ENCODE measurements around the gene EDC3. TPM values are rescaled to one million over a fixed set of nuclear protein-coding genes. Genes with fewer than 3 reads are reported as not detected.

EDC3 gene
- total and polyA plus RNA-seq, 2 of the 4 experiments (the other 2 are of a cell fraction) = 16.8 to 38.0 TPM

- Histone ChIP-seq H2AFZ (replicated peaks; ENCODE audit: low read length, poor library complexity) (no peak overlapping the region), H3K79me1 (ENCODE audit: low read depth in 1 of 2, low read length in 2 of 2) (peaks cover 13 to 42% of the 10 kb centered on the region in 2 experiments), H3K9me1 (ENCODE audit: insufficient read depth, low read length) (peaks cover 9% of the 10 kb centered on the region), H3K18ac (ENCODE audit: low read depth, low read length) (no peak overlapping the region), H4K5ac (ENCODE audit: low read depth, low read length) (no peak overlapping the region), H3K27me3 (ENCODE audit: control insufficient read depth, insufficient read depth, low read length) (no peaks in the 10 kb centered on the region), H2AK9ac (replicated peaks; ENCODE audit: low read depth, low read length, poor library complexity) (no peak overlapping the region), H3K4me2 (ENCODE audit: low read depth, low read length) (no peak overlapping the region), H3K4me3 (ENCODE audit: insufficient read depth, low read depth, low read length) (no peak overlapping the region), H2AK5ac (ENCODE audit: low read depth, low read length) (no peak overlapping the region), H3K27ac (ENCODE audit: insufficient read depth, low read length) (no peak overlapping the region), H2BK5ac (ENCODE audit: low read depth, low read length, poor library complexity, severe bottlenecking) (no peak overlapping the region), H3K9me3 (ENCODE audit: control insufficient read depth, insufficient read depth, low read length) (no peaks in the 10 kb centered on the region), H4K20me1 (ENCODE audit: insufficient read depth, low read length) (peaks cover 37% of the 10 kb centered on the region), H3K14ac (replicated peaks; ENCODE audit: low read depth, low read length) (no peak overlapping the region), H3K23ac (ENCODE audit: low read depth, low read length) (no peak overlapping the region), H2BK120ac (ENCODE audit: low read depth, low read length) (no peak overlapping the region), H2BK15ac (ENCODE audit: low read depth, low read length) (no peak overlapping the region), H4K91ac (ENCODE audit: insufficient read depth, low read depth, low read length) (no peak overlapping the region), H3K36me3 (ENCODE audit: control insufficient read depth, insufficient read depth, low read length) (peaks cover 19% of the 10 kb centered on the region), H2BK20ac (ENCODE audit: low read depth, low read length) (no peak overlapping the region), H4K8ac (ENCODE audit: low read depth in 2 of 2, low read length in 2 of 2) (no peak overlapping the region), H3K9ac (ENCODE audit: low read depth, low read length) (no peak overlapping the region), H3K4ac (ENCODE audit: low read depth, low read length) (no peak overlapping the region), H3K56ac (ENCODE audit: extremely low read depth, insufficient read depth, low read length) (no peak overlapping the region), H3K4me1 (ENCODE audit: control insufficient read depth, insufficient read depth, low read length) (peaks cover 6% of the 10 kb centered on the region)
- TF ChIP-seq FOS (IDR thresholded peaks at IDR 0.05; ENCODE audit: low read depth, low read length) (no peak), MAFK (IDR thresholded peaks at IDR 0.05; ENCODE audit: low read depth, low read length) (peak; percentile 78), RFX5 (IDR thresholded peaks at IDR 0.05; ENCODE audit: low read depth, low read length) (no peak)
- no peak for DNase-seq
- ChIA-PET POLR2A (ENCODE audit: unreplicated experiment) (no interaction called here), CTCF (no interaction called here)
- no peak for ATAC-seq (ENCODE audit: low read depth)
- intact Hi-C loops (cut with micrococcal nuclease) (no loop called here), in situ Hi-C loops (cut with MboI; ENCODE audit: low sequenced_read_pairs) (no loop called here), dilution Hi-C loops (cut with HindIII; ENCODE audit: low sequenced_read_pairs, unreplicated experiment) (no loop called here)
- no CpG with 5 or more reads among the region's 1 CpG for WGBS, 2 experiments (ENCODE audit: extremely low coverage in 2 of 2, insufficient read length in 1 of 2)
- no TSS peak for BruUV-seq (replicated peaks)
Measured at GRCh38 chr15:74667975-74668374, 27.8 kb downstream of the EDC3 start.

Data from IMR-90 (cell line).